Left ventricle myocardium inferior (tissue), 1 donor: ENCODE results near the gene HAUS7. TPM values are rescaled to one million over a fixed set of nuclear protein-coding genes. Genes with fewer than 3 reads are reported as not detected.

ENCODE experiments used
- DNase-seq: peaks from one replicate; pipeline ENCODE4 v3.0.0-alpha.2; 2020
- H3K27ac ChIP-seq: fragments of 200-600 bp; replicated peaks from 2 replicates; pipeline ENCODE4 v1.8.0; 2021
- H3K27me3 ChIP-seq: fragments of 200-600 bp; 2 replicates; pipeline ENCODE4 v1.8.0; 2021; ENCODE audit warnings: low read depth
- H3K36me3 ChIP-seq: fragments of 200-600 bp; 2 replicates; pipeline ENCODE4 v1.8.0; 2021
- H3K4me1 ChIP-seq: fragments of 200-600 bp; 2 replicates; pipeline ENCODE4 v1.8.0; 2021
- H3K4me3 ChIP-seq: fragments of 200-600 bp; 2 replicates; pipeline ENCODE4 v1.8.0; 2021; ENCODE audit warnings: mild to moderate bottlenecking, moderate library complexity
- H3K9me3 ChIP-seq: fragments of 200-600 bp; replicated peaks from 2 replicates; pipeline ENCODE4 v1.8.0; 2021
- intact Hi-C: fragments of 100-400 bp; cut with micrococcal nuclease; formaldehyde crosslinking; loops from one replicate; pipeline ENCODE4 v1.11.0; 2022
- total RNA-seq: library from RNA; stranded (reverse); fragmentation: NEBNext Ultra II Directional; extraction: Animal tissue kit (Norgen Biotek cat#: 25700); gene quantifications from one replicate; pipeline ENCODE4 v1.2.1, GENCODE V29; 2021
- TF ChIP-seq, protein P1 (sequence below): fragments of 200-600 bp; IDR thresholded peaks from 2 replicates; pipeline ENCODE4 v1.8.0; 2021; ENCODE audit warnings: antibody characterized with exemption, mild to moderate bottlenecking, borderline replicate concordance
- donor health status: DM: no; HTN: yes; CAD: no; lungs with severe emphysema.

Gene HAUS7
- total RNA-seq, 1 donor from 2014 or later = 17.0 TPM

DNA sequence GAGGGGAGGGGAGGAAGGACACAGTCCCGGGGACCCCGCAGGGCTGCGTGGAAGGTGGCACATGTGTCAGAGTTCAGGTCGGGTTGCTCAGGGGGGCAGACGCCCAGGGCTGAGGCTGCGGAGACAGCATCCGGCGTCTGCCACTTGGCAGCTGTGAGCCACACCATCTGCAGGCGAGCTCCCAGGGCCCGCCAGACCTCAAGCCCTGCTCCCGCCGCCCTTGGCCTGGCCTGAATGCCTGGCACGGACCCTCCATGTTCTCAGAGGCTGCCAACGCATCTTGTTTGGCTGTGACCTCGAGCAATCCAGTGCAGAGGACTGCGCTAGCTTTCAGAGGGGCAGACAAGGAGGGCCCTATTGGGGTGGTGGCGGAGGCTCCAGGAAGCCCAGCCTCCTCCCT lies 29.5 kb upstream of the HAUS7 start:
- peak overlapping the region; percentile 46 for H3K4me3 ChIP-seq
- DNase-seq = peak; percentile 41
- H3K9me3 ChIP-seq = no peaks in the 10 kb centered on the region
- intact Hi-C loops = no loop called here
- no peaks in the 10 kb centered on the region for H3K36me3 ChIP-seq
- H3K27me3 ChIP-seq = peaks cover 5% of the 10 kb centered on the region
- TF ChIP-seq, protein P1, sequence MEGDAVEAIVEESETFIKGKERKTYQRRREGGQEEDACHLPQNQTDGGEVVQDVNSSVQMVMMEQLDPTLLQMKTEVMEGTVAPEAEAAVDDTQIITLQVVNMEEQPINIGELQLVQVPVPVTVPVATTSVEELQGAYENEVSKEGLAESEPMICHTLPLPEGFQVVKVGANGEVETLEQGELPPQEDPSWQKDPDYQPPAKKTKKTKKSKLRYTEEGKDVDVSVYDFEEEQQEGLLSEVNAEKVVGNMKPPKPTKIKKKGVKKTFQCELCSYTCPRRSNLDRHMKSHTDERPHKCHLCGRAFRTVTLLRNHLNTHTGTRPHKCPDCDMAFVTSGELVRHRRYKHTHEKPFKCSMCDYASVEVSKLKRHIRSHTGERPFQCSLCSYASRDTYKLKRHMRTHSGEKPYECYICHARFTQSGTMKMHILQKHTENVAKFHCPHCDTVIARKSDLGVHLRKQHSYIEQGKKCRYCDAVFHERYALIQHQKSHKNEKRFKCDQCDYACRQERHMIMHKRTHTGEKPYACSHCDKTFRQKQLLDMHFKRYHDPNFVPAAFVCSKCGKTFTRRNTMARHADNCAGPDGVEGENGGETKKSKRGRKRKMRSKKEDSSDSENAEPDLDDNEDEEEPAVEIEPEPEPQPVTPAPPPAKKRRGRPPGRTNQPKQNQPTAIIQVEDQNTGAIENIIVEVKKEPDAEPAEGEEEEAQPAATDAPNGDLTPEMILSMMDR = no peak
- H3K27ac ChIP-seq = peak overlapping the region; percentile 33
- peaks cover 14% of the 10 kb centered on the region for H3K4me1 ChIP-seq

DNA sequence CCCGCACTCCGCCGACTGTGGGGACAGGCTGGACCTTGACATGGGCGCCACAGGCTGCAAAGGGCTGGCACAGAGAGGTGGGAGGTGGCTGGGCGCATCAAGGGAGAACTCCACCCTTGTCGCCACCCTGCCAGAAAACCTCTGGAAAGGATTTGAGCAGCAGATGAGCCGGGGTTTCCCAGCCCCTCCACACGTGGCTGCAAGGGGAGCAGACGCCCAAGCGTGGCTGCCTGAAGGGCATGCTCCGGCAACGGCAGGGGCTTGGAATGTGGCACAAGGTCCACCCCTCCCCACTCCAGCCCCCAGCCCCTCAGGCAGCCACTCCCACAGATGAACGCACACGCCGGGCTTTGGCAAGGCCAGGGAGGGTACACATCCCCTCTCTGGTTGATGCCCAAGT lies 29.0 kb upstream of the HAUS7 start:
- DNase-seq = no peak
- intact Hi-C loops = no loop called here
- Histone ChIP-seq H3K27me3 (peaks cover 5% of the 10 kb centered on the region), H3K4me1 (peaks cover 14% of the 10 kb centered on the region), H3K36me3 (no peaks in the 10 kb centered on the region), H3K9me3 (no peaks in the 10 kb centered on the region), H3K27ac (peak overlapping the region; percentile 33), H3K4me3 (peak overlapping the region; percentile 46)
- TF ChIP-seq, protein P1 = no peak

DNA sequence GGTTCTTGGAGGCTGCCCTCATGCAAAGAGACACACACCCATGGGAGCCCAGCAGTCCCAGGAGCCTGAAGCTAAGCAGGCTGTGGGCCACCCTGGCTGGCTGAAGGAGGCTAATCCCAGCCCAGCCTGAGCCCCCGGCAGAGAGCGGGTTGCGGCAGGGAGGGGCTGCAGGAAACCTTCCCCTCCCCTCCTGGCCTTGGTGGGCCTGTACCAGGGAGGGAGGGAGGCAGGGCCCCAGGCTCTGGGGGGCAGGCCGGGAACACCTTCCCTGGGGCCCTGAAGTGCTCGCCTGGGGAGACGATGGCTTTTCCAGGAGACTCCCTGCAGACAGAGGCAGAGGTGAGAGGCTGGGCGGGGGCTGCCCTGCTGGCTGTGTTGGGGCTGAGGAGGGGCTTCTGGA lies 28.1 kb upstream of the HAUS7 start:
- intact Hi-C loops = no loop called here
- no peak overlapping the region for H3K27ac ChIP-seq

DNA sequence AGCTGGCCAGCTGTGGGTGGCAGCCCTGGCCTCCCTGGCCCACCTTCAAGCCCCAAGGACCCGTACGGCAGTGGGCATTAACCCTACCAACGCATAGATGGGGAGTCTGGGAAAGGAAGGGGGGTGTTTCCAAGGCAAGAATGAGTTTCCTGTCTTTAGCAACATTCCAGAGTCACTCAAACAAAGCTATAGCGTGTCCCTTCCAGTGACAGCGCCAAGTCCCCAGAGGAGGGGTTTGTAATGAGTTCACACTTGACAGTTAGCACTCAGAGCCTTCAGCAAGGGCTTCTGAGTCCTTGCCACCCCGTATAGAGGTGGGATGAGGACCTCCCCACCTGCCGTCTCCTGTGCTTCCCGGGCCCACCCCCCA lies 26.2 kb upstream of the HAUS7 start:
- intact Hi-C loops = no loop called here
- peak overlapping the region; percentile 77 for H3K27ac ChIP-seq

More for the DNA sequence above, 28.1 kb upstream of the HAUS7 start:
- Histone ChIP-seq H3K9me3 (no peaks in the 10 kb centered on the region), H3K27me3 (peaks cover 5% of the 10 kb centered on the region), H3K4me3 (peak overlapping the region; percentile 46), H3K4me1 (peaks cover 14% of the 10 kb centered on the region), H3K36me3 (no peaks in the 10 kb centered on the region)
- TF ChIP-seq, protein P1 = no peak
- no peak for DNase-seq

DNA sequence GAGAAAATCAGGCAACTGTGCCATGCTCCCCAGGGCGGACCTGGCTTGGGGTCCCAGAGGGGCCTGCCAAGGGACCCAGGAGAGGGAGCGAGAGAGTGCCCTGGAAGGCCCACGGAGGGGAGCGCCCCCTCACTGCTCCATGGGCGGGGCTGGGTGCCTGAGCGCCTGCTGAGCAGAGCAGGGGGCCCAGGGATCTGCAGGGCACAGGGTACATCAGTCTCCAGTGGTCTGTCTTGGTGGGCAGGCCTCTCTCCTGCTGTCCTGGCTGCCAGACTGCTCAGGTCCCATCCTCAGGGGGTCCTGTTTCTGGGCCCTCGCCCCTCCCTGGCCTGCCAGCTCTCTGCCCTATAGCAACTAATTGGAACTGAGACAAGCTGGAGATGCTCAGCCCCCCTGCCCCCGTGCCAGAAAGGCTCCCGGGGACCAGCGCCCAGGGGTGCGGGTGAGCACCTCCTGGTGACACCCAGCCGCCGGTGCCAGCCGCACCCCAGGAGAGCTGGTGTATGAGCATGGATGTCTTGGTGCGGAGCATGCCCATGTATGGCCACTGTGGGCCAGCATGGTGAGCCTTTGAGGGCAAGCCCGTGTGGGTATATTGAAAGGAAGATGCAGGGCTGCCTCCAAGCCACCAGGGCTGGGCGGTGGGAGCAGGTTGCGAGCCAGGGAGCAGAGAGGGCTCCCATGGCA lies 25.7 kb upstream of the HAUS7 start:
- H3K27ac ChIP-seq = peak overlapping the region; percentile 77

More for the DNA sequence above, 26.2 kb upstream of the HAUS7 start:
- no peaks in the 10 kb centered on the region for H3K9me3 ChIP-seq
- peaks cover 5% of the 10 kb centered on the region for H3K27me3 ChIP-seq
- peak overlapping the region; percentile 62 for H3K4me3 ChIP-seq
- peaks cover 15% of the 10 kb centered on the region for H3K4me1 ChIP-seq
- no peak for DNase-seq
- TF ChIP-seq, protein P1 = no peak
- no peaks in the 10 kb centered on the region for H3K36me3 ChIP-seq

More for the DNA sequence above, 25.7 kb upstream of the HAUS7 start:
- Histone ChIP-seq H3K36me3 (no peaks in the 10 kb centered on the region), H3K27me3 (peaks cover 5% of the 10 kb centered on the region), H3K4me3 (peak overlapping the region; percentile 62), H3K4me1 (peaks cover 21% of the 10 kb centered on the region), H3K9me3 (no peaks in the 10 kb centered on the region)
- intact Hi-C loops = no loop called here
- DNase-seq = no peak
- TF ChIP-seq, protein P1 = no peak
